ENCODE results near the gene KBTBD13.

- TF ChIP-seq CTCF (conservative IDR thresholded peaks at IDR 0.05; ENCODE audit: low read depth, low read length): no peak
- TF ChIP-seq EZH2 (IDR thresholded peaks at IDR 0.05; ENCODE audit: low read length, unreplicated experiment): no peak
These were observed 8.7 kb downstream of the KBTBD13 start for GRCh38 chr15:65085207-65085753.
